ENCODE measurements around the gene SHC4.

DNA sequence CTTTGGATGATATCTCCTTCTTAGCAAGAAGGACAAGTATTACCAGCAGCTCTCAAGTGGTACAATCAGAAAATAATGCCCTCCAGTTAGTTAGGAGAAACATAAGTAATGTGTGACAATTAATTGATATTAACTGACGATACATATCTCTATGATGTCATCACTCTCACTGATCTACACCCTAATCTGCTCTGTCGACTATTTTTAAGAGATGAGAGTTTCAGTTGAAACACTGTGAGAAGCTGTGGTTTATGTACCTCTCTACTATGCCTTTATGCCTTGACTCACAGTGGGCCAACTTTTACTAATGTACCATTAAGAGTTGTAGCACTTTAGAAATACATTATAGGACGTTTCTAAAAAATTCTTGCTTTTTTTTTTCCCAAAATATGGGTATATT, 161.5 kb downstream of the SHC4 start:
- TF ChIP-seq, protein P1, sequence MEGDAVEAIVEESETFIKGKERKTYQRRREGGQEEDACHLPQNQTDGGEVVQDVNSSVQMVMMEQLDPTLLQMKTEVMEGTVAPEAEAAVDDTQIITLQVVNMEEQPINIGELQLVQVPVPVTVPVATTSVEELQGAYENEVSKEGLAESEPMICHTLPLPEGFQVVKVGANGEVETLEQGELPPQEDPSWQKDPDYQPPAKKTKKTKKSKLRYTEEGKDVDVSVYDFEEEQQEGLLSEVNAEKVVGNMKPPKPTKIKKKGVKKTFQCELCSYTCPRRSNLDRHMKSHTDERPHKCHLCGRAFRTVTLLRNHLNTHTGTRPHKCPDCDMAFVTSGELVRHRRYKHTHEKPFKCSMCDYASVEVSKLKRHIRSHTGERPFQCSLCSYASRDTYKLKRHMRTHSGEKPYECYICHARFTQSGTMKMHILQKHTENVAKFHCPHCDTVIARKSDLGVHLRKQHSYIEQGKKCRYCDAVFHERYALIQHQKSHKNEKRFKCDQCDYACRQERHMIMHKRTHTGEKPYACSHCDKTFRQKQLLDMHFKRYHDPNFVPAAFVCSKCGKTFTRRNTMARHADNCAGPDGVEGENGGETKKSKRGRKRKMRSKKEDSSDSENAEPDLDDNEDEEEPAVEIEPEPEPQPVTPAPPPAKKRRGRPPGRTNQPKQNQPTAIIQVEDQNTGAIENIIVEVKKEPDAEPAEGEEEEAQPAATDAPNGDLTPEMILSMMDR (IDR thresholded peaks at IDR 0.05; ENCODE audit: control extremely low read depth in 1 of 3, insufficient read depth in 1 of 3, low read depth in 1 of 3, low read length in 3 of 3): no peak
- TF ChIP-seq, protein P2, sequence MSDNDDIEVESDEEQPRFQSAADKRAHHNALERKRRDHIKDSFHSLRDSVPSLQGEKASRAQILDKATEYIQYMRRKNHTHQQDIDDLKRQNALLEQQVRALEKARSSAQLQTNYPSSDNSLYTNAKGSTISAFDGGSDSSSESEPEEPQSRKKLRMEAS (IDR thresholded peaks at IDR 0.05): no peak
- TF ChIP-seq POLR2AphosphoS5 (IDR thresholded peaks at IDR 0.05; ENCODE audit: low read depth, low read length) (no peak), BRCA1 (IDR thresholded peaks at IDR 0.05; ENCODE audit: low read depth, low read length) (no peak), POLR2A (IDR thresholded peaks at IDR 0.05; ENCODE audit: control extremely low read depth in 1 of 2, low read depth in 2 of 2, low read length in 2 of 2) (no peak)
- TF ChIP-seq, protein P3, sequence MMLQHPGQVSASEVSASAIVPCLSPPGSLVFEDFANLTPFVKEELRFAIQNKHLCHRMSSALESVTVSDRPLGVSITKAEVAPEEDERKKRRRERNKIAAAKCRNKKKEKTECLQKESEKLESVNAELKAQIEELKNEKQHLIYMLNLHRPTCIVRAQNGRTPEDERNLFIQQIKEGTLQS (IDR thresholded peaks at IDR 0.05; ENCODE audit: insufficient read depth, low read depth, low read length): no peak
- TF ChIP-seq, protein P4, sequence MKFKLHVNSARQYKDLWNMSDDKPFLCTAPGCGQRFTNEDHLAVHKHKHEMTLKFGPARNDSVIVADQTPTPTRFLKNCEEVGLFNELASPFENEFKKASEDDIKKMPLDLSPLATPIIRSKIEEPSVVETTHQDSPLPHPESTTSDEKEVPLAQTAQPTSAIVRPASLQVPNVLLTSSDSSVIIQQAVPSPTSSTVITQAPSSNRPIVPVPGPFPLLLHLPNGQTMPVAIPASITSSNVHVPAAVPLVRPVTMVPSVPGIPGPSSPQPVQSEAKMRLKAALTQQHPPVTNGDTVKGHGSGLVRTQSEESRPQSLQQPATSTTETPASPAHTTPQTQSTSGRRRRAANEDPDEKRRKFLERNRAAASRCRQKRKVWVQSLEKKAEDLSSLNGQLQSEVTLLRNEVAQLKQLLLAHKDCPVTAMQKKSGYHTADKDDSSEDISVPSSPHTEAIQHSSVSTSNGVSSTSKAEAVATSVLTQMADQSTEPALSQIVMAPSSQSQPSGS (IDR thresholded peaks at IDR 0.05; ENCODE audit: low read length): no peak
- TF ChIP-seq, protein P5, sequence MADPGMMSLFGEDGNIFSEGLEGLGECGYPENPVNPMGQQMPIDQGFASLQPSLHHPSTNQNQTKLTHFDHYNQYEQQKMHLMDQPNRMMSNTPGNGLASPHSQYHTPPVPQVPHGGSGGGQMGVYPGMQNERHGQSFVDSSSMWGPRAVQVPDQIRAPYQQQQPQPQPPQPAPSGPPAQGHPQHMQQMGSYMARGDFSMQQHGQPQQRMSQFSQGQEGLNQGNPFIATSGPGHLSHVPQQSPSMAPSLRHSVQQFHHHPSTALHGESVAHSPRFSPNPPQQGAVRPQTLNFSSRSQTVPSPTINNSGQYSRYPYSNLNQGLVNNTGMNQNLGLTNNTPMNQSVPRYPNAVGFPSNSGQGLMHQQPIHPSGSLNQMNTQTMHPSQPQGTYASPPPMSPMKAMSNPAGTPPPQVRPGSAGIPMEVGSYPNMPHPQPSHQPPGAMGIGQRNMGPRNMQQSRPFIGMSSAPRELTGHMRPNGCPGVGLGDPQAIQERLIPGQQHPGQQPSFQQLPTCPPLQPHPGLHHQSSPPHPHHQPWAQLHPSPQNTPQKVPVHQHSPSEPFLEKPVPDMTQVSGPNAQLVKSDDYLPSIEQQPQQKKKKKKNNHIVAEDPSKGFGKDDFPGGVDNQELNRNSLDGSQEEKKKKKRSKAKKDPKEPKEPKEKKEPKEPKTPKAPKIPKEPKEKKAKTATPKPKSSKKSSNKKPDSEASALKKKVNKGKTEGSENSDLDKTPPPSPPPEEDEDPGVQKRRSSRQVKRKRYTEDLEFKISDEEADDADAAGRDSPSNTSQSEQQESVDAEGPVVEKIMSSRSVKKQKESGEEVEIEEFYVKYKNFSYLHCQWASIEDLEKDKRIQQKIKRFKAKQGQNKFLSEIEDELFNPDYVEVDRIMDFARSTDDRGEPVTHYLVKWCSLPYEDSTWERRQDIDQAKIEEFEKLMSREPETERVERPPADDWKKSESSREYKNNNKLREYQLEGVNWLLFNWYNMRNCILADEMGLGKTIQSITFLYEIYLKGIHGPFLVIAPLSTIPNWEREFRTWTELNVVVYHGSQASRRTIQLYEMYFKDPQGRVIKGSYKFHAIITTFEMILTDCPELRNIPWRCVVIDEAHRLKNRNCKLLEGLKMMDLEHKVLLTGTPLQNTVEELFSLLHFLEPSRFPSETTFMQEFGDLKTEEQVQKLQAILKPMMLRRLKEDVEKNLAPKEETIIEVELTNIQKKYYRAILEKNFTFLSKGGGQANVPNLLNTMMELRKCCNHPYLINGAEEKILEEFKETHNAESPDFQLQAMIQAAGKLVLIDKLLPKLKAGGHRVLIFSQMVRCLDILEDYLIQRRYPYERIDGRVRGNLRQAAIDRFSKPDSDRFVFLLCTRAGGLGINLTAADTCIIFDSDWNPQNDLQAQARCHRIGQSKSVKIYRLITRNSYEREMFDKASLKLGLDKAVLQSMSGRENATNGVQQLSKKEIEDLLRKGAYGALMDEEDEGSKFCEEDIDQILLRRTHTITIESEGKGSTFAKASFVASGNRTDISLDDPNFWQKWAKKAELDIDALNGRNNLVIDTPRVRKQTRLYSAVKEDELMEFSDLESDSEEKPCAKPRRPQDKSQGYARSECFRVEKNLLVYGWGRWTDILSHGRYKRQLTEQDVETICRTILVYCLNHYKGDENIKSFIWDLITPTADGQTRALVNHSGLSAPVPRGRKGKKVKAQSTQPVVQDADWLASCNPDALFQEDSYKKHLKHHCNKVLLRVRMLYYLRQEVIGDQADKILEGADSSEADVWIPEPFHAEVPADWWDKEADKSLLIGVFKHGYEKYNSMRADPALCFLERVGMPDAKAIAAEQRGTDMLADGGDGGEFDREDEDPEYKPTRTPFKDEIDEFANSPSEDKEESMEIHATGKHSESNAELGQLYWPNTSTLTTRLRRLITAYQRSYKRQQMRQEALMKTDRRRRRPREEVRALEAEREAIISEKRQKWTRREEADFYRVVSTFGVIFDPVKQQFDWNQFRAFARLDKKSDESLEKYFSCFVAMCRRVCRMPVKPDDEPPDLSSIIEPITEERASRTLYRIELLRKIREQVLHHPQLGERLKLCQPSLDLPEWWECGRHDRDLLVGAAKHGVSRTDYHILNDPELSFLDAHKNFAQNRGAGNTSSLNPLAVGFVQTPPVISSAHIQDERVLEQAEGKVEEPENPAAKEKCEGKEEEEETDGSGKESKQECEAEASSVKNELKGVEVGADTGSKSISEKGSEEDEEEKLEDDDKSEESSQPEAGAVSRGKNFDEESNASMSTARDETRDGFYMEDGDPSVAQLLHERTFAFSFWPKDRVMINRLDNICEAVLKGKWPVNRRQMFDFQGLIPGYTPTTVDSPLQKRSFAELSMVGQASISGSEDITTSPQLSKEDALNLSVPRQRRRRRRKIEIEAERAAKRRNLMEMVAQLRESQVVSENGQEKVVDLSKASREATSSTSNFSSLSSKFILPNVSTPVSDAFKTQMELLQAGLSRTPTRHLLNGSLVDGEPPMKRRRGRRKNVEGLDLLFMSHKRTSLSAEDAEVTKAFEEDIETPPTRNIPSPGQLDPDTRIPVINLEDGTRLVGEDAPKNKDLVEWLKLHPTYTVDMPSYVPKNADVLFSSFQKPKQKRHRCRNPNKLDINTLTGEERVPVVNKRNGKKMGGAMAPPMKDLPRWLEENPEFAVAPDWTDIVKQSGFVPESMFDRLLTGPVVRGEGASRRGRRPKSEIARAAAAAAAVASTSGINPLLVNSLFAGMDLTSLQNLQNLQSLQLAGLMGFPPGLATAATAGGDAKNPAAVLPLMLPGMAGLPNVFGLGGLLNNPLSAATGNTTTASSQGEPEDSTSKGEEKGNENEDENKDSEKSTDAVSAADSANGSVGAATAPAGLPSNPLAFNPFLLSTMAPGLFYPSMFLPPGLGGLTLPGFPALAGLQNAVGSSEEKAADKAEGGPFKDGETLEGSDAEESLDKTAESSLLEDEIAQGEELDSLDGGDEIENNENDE (IDR thresholded peaks at IDR 0.05; ENCODE audit: insufficient replicate concordance, low read length): no peak
